GM19238 (cell line): ENCODE measurements around the gene ZC3H12D.
"Not testable (repeated sequence)": the region's sequence is repeated elsewhere in the genome, so short reads cannot be mapped to it uniquely, and the experiment has no call there.

ENCODE experiments used
- DNase-seq: peaks from one replicate; pipeline ENCODE4 v3.0.0; 2011; ENCODE audit warnings: low spot score; ENCODE audit not compliant: insufficient read length

The ZC3H12D gene

GRCh38 chr6:149459761-149460160 lies 25.1 kb downstream of the ZC3H12D start:
- no peak for DNase-seq

GRCh38 chr6:149458806-149459205 lies 26.0 kb downstream of the ZC3H12D start:
- DNase-seq: no peak

GRCh38 chr6:149458196-149458595 lies 26.6 kb downstream of the ZC3H12D start:
- no peak for DNase-seq

- no peak for DNase-seq
Measured at GRCh38 chr6:149457316-149457884, 27.4 kb downstream of the ZC3H12D start.

GRCh38 chr6:149456311-149457021 lies 28.3 kb downstream of the ZC3H12D start:
- no peak for DNase-seq

GRCh38 chr6:149455031-149455732 lies 29.6 kb downstream of the ZC3H12D start:
- no peak for DNase-seq

- DNase-seq: no peak
Measured at GRCh38 chr6:149454346-149454848, 30.4 kb downstream of the ZC3H12D start.

GRCh38 chr6:149453597-149454345 lies 31.0 kb downstream of the ZC3H12D start:
- no peak for DNase-seq

GRCh38 chr6:149452037-149452939 lies 32.5 kb downstream of the ZC3H12D start:
- no peak for DNase-seq

- DNase-seq: no peak
Measured at GRCh38 chr6:149451376-149452036, 33.3 kb downstream of the ZC3H12D start.

GRCh38 chr6:149450679-149451375 lies 34.0 kb downstream of the ZC3H12D start:
- DNase-seq: no peak

GRCh38 chr6:149449831-149450678 lies 34.8 kb downstream of the ZC3H12D start:
- no peak for DNase-seq

GRCh38 chr6:149448821-149449453 lies 35.9 kb downstream of the ZC3H12D start:
- no peak for DNase-seq

- DNase-seq: no peak
Measured at GRCh38 chr6:149446791-149447376, 37.9 kb downstream of the ZC3H12D start.

- DNase-seq: no peak
Measured at GRCh38 chr6:149445573-149445972, 39.2 kb downstream of the ZC3H12D start.

GRCh38 chr6:149445095-149445466 lies 39.7 kb downstream of the ZC3H12D start:
- DNase-seq: no peak

GRCh38 chr6:149444360-149445094 lies 40.3 kb downstream of the ZC3H12D start:
- DNase-seq: not testable (repeated sequence)
